Ishikawa (cell line): ENCODE data around the gene ZNF532.
A peak's percentile ranks its signal among the peaks of the same experiment; 100 is the strongest.

Source experiments
- CEBPB ChIP-seq: IDR thresholded peaks from 2 replicates; pipeline ENCODE4 v1.6.1; 2012
- CREB1 ChIP-seq: IDR thresholded peaks from 2 replicates; pipeline ENCODE4 v1.6.1; 2012; ENCODE audit warnings: low read depth
- EGR1 ChIP-seq: IDR thresholded peaks from 2 replicates; pipeline ENCODE4 v1.6.1; 2012
- EP300 ChIP-seq: IDR thresholded peaks from 2 replicates; pipeline ENCODE4 v1.6.1; 2012; ENCODE audit warnings: borderline replicate concordance
- FOXM1 ChIP-seq: IDR thresholded peaks from 2 replicates; pipeline ENCODE4 v1.6.1; 2012; ENCODE audit warnings: low read depth, borderline replicate concordance
- MAX ChIP-seq: IDR thresholded peaks from 2 replicates; pipeline ENCODE4 v1.6.1; 2012
- NFIC ChIP-seq: IDR thresholded peaks from 2 replicates; pipeline ENCODE4 v1.6.1; 2012
- RAD21 ChIP-seq: IDR thresholded peaks from 2 replicates; pipeline ENCODE4 v1.6.1; 2012; ENCODE audit warnings: low read depth
- REST ChIP-seq: IDR thresholded peaks from 2 replicates; pipeline ENCODE4 v1.6.1; 2012; ENCODE audit warnings: low read depth, mild to moderate bottlenecking
- TAF1 ChIP-seq: IDR thresholded peaks from 2 replicates; pipeline ENCODE4 v1.6.1; 2012; ENCODE audit warnings: low read depth, mild to moderate bottlenecking
- TCF12 ChIP-seq: IDR thresholded peaks from 2 replicates; pipeline ENCODE4 v1.6.1; 2012; ENCODE audit warnings: low read depth
- TEAD4 ChIP-seq: IDR thresholded peaks from 2 replicates; pipeline ENCODE4 v1.6.1; 2012
- USF1 ChIP-seq: IDR thresholded peaks from 2 replicates; pipeline ENCODE4 v1.6.1; 2012
- YY1 ChIP-seq: IDR thresholded peaks from 2 replicates; pipeline ENCODE4 v1.6.1; 2012; ENCODE audit warnings: low read depth
- ZBTB7A ChIP-seq: IDR thresholded peaks from 2 replicates; pipeline ENCODE4 v1.6.1; 2012; ENCODE audit warnings: low read depth

ZNF532 gene

GRCh38 chr18:58993260-58993659 is 128.6 kb downstream of the ZNF532 start:
- TF ChIP-seq RAD21 (no peak), TAF1 (no peak), TEAD4 (no peak), NFIC (peak; percentile 30; the same call in 1 of the 2 replicates), EP300 (no peak), CEBPB (no peak), EGR1 (no peak), USF1 (no peak)

GRCh38 chr18:58995663-58996062 is 131.0 kb downstream of the ZNF532 start:
- no peak for TF ChIP-seq EP300
- TF ChIP-seq TAF1: no peak
- TF ChIP-seq TEAD4: no peak
- TF ChIP-seq NFIC: no peak
- no peak for TF ChIP-seq YY1

GRCh38 chr18:58996131-58996641 is 131.5 kb downstream of the ZNF532 start:
- TF ChIP-seq CREB1 (no peak), NFIC (no peak), FOXM1 (no peak), ZBTB7A (no peak), TAF1 (no peak), MAX (no peak), USF1 (no peak), CEBPB (no peak), EP300 (no peak), TEAD4 (no peak), REST (no peak), YY1 (no peak), RAD21 (no peak), EGR1 (no peak), TCF12 (no peak)

GRCh38 chr18:58996696-58997095 is 132.0 kb downstream of the ZNF532 start:
- TF ChIP-seq EGR1: no peak
- TF ChIP-seq MAX: no peak
- no peak for TF ChIP-seq TCF12
- TF ChIP-seq FOXM1: no peak
- TF ChIP-seq YY1: no peak
- no peak for TF ChIP-seq USF1
- TF ChIP-seq ZBTB7A: no peak
- TF ChIP-seq TEAD4: no peak
- TF ChIP-seq RAD21: no peak
- no peak for TF ChIP-seq CEBPB
- TF ChIP-seq EP300: no peak
- no peak for TF ChIP-seq TAF1
- TF ChIP-seq CREB1: no peak
- no peak for TF ChIP-seq NFIC
- TF ChIP-seq REST: no peak

- TF ChIP-seq TCF12: no peak
- no peak for TF ChIP-seq USF1
- no peak for TF ChIP-seq ZBTB7A
- TF ChIP-seq EP300: no peak
Observed at GRCh38 chr18:58997811-58998337, 133.2 kb downstream of the ZNF532 start.
